ENCODE measurements around the gene FAM240A.

- TF ChIP-seq CTCF (IDR thresholded peaks at IDR 0.05 in 2 of 3, conservative IDR thresholded peaks at IDR 0.05 in 1 of 3; ENCODE audit: borderline replicate concordance in 1 of 3, insufficient read depth in 1 of 3, low read depth in 2 of 3, low read length in 2 of 3) (no peak), POLR2A (IDR thresholded peaks at IDR 0.05; ENCODE audit: borderline replicate concordance, extremely low read depth, insufficient read depth, insufficient read length) (no peak), REST (IDR thresholded peaks at IDR 0.05; ENCODE audit: low read depth) (no peak), SP1 (IDR thresholded peaks at IDR 0.05; ENCODE audit: low read depth) (no peak), TCF7L2 (IDR thresholded peaks at IDR 0.05; ENCODE audit: borderline replicate concordance, extremely low read depth, insufficient read depth, insufficient read length) (no peak), SRF (IDR thresholded peaks at IDR 0.05; ENCODE audit: low read depth) (no peak), EZH2 (IDR thresholded peaks at IDR 0.05) (no peak), JUND (IDR thresholded peaks at IDR 0.05) (no peak), ELF1 (IDR thresholded peaks at IDR 0.05; ENCODE audit: borderline replicate concordance, low read depth) (no peak), ATF3 (IDR thresholded peaks at IDR 0.05) (no peak), EGR1 (IDR thresholded peaks at IDR 0.05; ENCODE audit: low read depth) (no peak), MAX (IDR thresholded peaks at IDR 0.05) (no peak)
Observed at GRCh38 chr3:46670891-46671427, 58.6 kb downstream of the FAM240A start.
